ENCODE results near the gene EHD1. TPM values are rescaled to one million over a fixed set of nuclear protein-coding genes. Genes with fewer than 3 reads are reported as not detected.

EHD1 gene
- total RNA-seq, 1 donor from 2014 or later = 19.8 TPM

DNA sequence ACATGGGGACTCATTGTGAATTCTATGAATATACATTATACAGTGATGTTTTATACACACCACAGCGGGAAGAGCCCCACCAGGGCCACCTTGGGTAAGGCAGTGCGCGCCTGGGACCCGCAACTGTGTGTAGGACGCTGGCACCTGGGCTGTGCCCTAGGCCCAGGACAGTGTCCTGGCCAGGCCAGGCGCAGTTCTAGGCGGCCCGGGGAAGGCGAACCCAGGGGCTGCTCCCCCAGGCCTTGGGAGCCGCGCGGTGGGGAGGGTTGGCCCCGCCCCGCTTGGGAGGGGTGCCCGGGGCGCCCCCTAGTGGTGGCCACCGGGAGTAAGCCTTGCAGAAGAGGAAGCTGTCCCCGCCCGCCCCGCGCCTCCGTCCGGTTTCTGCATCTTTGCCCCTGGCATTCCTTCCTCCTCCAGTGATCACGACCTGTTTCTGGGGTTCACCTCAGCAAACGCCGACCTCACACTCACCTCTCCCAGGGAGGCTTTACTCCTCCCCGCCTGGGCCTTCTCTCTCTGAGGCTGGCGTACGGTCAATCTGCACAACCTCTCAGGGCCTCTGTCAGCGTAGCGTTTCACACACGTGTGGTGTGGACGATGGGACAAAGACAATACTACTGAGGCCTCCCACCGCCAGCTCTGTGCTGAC, 9.5 kb upstream of the EHD1 start:
- peak overlapping the region; percentile 83 for H3K4me3 Mint-ChIP-seq
- H3K4me1 ChIP-seq = peaks cover 12% of the 10 kb centered on the region
- H3F3A ChIP-seq (ENCODE audit: low read depth) = peaks cover 3% of the 10 kb centered on the region
- H3K79me2 ChIP-seq (ENCODE audit: low read depth) = no peaks in the 10 kb centered on the region
- H3K36me3 ChIP-seq = no peaks in the 10 kb centered on the region
- no peaks in the 10 kb centered on the region for H4K20me1 ChIP-seq (ENCODE audit: low read depth)
- no peaks in the 10 kb centered on the region for H3K9me3 ChIP-seq (ENCODE audit: low read depth)
- peaks cover 9% of the 10 kb centered on the region for H3K27me3 Mint-ChIP-seq (ENCODE audit: insufficient read depth, low read depth)
- H3K9ac ChIP-seq = no peak overlapping the region
- peaks cover 12% of the 10 kb centered on the region for H3K4me1 Mint-ChIP-seq
- H2AFZ ChIP-seq (replicated peaks) = peak overlapping the region; percentile 97
- no peaks in the 10 kb centered on the region for H3K36me3 Mint-ChIP-seq
- peak; percentile 91 for DNase-seq (ENCODE audit: low spot score)
- TF ChIP-seq EZH2phosphoT487 (IDR thresholded peaks at IDR 0.05) (no peak), EZH2 (IDR thresholded peaks at IDR 0.05) (peak; percentile 24)
- TF ChIP-seq, protein P1, sequence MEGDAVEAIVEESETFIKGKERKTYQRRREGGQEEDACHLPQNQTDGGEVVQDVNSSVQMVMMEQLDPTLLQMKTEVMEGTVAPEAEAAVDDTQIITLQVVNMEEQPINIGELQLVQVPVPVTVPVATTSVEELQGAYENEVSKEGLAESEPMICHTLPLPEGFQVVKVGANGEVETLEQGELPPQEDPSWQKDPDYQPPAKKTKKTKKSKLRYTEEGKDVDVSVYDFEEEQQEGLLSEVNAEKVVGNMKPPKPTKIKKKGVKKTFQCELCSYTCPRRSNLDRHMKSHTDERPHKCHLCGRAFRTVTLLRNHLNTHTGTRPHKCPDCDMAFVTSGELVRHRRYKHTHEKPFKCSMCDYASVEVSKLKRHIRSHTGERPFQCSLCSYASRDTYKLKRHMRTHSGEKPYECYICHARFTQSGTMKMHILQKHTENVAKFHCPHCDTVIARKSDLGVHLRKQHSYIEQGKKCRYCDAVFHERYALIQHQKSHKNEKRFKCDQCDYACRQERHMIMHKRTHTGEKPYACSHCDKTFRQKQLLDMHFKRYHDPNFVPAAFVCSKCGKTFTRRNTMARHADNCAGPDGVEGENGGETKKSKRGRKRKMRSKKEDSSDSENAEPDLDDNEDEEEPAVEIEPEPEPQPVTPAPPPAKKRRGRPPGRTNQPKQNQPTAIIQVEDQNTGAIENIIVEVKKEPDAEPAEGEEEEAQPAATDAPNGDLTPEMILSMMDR (IDR thresholded peaks at IDR 0.05) = peak; percentile 94
- H3K27ac Mint-ChIP-seq = peak overlapping the region; percentile 97
- no peaks in the 10 kb centered on the region for H3K9me3 Mint-ChIP-seq
- H3K4me3 ChIP-seq = no peak overlapping the region
- H3K4me2 ChIP-seq = peak overlapping the region; percentile 74
- no peaks in the 10 kb centered on the region for H3K27me3 ChIP-seq
- no peak overlapping the region for H3K27ac ChIP-seq

DNA sequence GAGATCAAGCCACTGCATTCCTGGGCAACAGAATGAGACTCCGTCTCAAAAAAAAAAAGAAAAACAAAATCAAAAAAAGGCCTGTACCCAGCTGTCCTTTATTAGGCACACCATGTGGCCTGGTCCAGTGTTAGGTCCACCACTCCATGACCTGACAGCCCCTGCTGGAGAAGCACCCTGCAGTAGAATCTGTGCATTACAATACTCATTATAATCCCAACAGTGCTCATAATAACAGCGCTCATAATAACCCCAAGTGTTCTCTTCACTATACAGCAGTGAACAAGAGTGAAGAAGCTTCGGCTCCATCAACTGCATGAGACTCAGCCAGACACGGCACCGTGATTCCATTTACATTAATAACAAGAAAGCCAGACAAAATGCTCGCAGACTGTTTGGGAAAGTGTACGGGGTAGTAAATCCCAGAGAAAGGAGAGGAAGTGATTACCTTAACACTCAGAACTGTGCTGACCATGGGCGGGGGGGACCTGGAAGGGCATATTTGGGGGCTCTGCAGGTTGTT, 8.9 kb upstream of the EHD1 start:
- H3K79me2 ChIP-seq (ENCODE audit: low read depth) = no peaks in the 10 kb centered on the region
- no peaks in the 10 kb centered on the region for H3K9me3 ChIP-seq (ENCODE audit: low read depth)
- no peak overlapping the region for H3K27ac ChIP-seq
- Mint-ChIP-seq H3K9me3 (no peaks in the 10 kb centered on the region), H3K4me3 (peak overlapping the region; percentile 10), H3K36me3 (no peaks in the 10 kb centered on the region), H3K27ac (peak overlapping the region; percentile 72), H3K4me1 (peaks cover 12% of the 10 kb centered on the region), H3K27me3 (ENCODE audit: insufficient read depth, low read depth) (peaks cover 9% of the 10 kb centered on the region)
- peak overlapping the region; percentile 97 for H2AFZ ChIP-seq (replicated peaks)
- H3K4me3 ChIP-seq = no peak overlapping the region
- H3K27me3 ChIP-seq = no peaks in the 10 kb centered on the region
- no peaks in the 10 kb centered on the region for H4K20me1 ChIP-seq (ENCODE audit: low read depth)
- H3K36me3 ChIP-seq = no peaks in the 10 kb centered on the region
- H3K4me2 ChIP-seq = peak overlapping the region; percentile 74
- H3K9ac ChIP-seq = no peak overlapping the region
- H3K4me1 ChIP-seq = peaks cover 12% of the 10 kb centered on the region
- DNase-seq (ENCODE audit: low spot score) = no peak
- peaks cover 3% of the 10 kb centered on the region for H3F3A ChIP-seq (ENCODE audit: low read depth)
- no peak for TF ChIP-seq EZH2phosphoT487 (IDR thresholded peaks at IDR 0.05)
- TF ChIP-seq EZH2 (IDR thresholded peaks at IDR 0.05) = no peak
- TF ChIP-seq, protein P1 (IDR thresholded peaks at IDR 0.05) = no peak

DNA sequence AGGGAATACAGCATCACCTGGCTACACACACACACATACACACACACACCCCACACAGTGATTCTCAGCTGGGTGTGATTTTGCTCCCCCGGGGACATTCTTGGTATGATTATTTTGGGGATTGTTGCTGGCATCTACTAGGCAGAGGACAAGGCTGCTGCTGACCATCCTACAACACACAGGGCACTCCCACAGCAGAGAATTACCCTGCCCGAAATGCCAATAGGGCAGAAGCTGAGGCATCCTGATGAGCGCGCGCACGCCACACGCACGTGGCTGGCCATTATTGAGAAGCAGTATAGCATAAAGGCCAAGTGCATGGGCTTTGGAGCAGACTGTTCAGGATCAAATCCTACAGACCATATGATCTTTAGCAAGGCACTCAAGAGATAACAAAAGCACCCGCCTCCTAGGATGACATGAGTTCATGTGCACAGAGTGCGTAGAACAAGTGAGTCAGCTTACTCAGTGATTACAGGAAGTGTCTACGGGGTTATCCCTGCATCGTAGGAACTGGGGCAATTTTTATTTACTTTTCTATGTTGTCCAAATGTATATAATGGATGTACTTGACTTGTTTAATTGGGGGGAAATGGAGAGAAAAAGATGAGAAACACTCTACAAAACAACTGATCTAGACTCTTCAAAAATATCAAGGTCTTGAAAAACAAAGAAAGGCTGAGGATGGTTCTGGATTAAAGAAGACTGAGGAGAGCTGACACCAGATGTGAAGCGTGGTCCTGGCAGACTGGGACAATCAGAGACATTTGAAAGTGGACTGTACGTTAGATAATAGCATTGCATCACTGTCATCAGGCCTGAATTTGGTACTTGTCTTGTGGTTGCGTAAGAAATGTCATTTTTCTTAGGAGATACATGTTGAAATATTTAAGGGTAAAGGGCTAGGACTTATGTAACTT, 7.2 kb upstream of the EHD1 start:
- Mint-ChIP-seq H3K9me3 (no peaks in the 10 kb centered on the region), H3K4me1 (peaks cover 15% of the 10 kb centered on the region), H3K36me3 (no peaks in the 10 kb centered on the region), H3K4me3 (no peak overlapping the region), H3K27ac (no peak overlapping the region), H3K27me3 (ENCODE audit: insufficient read depth, low read depth) (peaks cover 4% of the 10 kb centered on the region)
- TF ChIP-seq EZH2 (IDR thresholded peaks at IDR 0.05) (no peak), EZH2phosphoT487 (IDR thresholded peaks at IDR 0.05) (no peak)
- TF ChIP-seq, protein P1 (IDR thresholded peaks at IDR 0.05) = no peak
- Histone ChIP-seq H3K9ac (no peak overlapping the region), H2AFZ (replicated peaks) (no peak overlapping the region), H3K79me2 (ENCODE audit: low read depth) (no peaks in the 10 kb centered on the region), H3K27ac (no peak overlapping the region), H3K36me3 (no peaks in the 10 kb centered on the region), H3K9me3 (ENCODE audit: low read depth) (no peaks in the 10 kb centered on the region), H3K4me1 (peaks cover 12% of the 10 kb centered on the region), H3K4me3 (no peak overlapping the region), H3K4me2 (no peak overlapping the region), H3K27me3 (no peaks in the 10 kb centered on the region), H4K20me1 (ENCODE audit: low read depth) (no peaks in the 10 kb centered on the region), H3F3A (ENCODE audit: low read depth) (peaks cover 3% of the 10 kb centered on the region)
- no peak for DNase-seq (ENCODE audit: low spot score)

Measured in neural progenitor cell (in vitro differentiated cells).